K562 (cell line): ENCODE data around the gene DNAJB12. TPM values are rescaled to one million over a fixed set of nuclear protein-coding genes. Genes with fewer than 3 reads are reported as not detected.

Experiments
- ARID3A ChIP-seq: IDR thresholded peaks from 2 replicates; pipeline ENCODE4 v1.6.1; 2012; ENCODE audit warnings: low read depth, low read length, improper control_type of control experiment, borderline replicate concordance
- CBX3 ChIP-seq, 2 experiments: IDR thresholded peaks; 1 replicate in 1 of 2; 2 replicates in 1 of 2; pipeline ENCODE4 v1.6.1; 2012; ENCODE audit warnings: inconsistent platforms in 2 of 2, low read length in 2 of 2, borderline replicate concordance in 1 of 2, control low read depth in 1 of 2
- CBX5 ChIP-seq: IDR thresholded peaks from 2 replicates; pipeline ENCODE4 v1.6.1; 2014; ENCODE audit warnings: low read depth, borderline replicate concordance
- ELF1 ChIP-seq: fragments of 200-800 bp; sonication (Bioruptor generic); IDR thresholded peaks from 2 replicates; pipeline ENCODE4 v1.6.1; 2016; ENCODE audit warnings: missing genetic modification characterization, missing compliant biosample characterization
- GTF2F1 ChIP-seq: IDR thresholded peaks from 2 replicates; pipeline ENCODE4 v1.6.1; 2011; ENCODE audit warnings: low read depth, low read length, improper control_type of control experiment
- HDGF ChIP-seq: fragments of 450-650 bp; IDR thresholded peaks from 2 replicates; pipeline ENCODE4 v1.6.1; 2016
- HLTF ChIP-seq: fragments of 450-650 bp; IDR thresholded peaks from 2 replicates; pipeline ENCODE4 v1.6.1; 2016
- HNRNPUL1 ChIP-seq: fragments of 200-400 bp; formaldehyde crosslinking; IDR thresholded peaks from 2 replicates; pipeline ENCODE4 v1.6.1; 2017; ENCODE audit warnings: low read length
- KAT8 ChIP-seq: fragments of 450-650 bp; IDR thresholded peaks from 2 replicates; pipeline ENCODE4 v1.6.1; 2016; ENCODE audit warnings: low read depth, mild to moderate bottlenecking
- MAZ ChIP-seq, 2 experiments: fragments of 450-650 bp in 1 of 2; sonication (generic) in 1 of 2; formaldehyde crosslinking; IDR thresholded peaks in 1 of 2; conservative IDR thresholded peaks in 1 of 2; 2 replicates each; pipeline versions ENCODE4 v1.4.0 to v1.5.0; 2020; ENCODE audit warnings: mild to moderate bottlenecking in 1 of 2, missing genetic modification reagents in 1 of 2
- MTF1 ChIP-seq: fragments of 250-450 bp; sonication (Bioruptor Pico); IDR thresholded peaks from 2 replicates; pipeline ENCODE4 v1.9.0; 2021; ENCODE audit warnings: moderate library complexity, mild to moderate bottlenecking, inconsistent platforms, borderline replicate concordance
- NFIX ChIP-seq: fragments of 250-450 bp; sonication (Bioruptor Pico); IDR thresholded peaks from 2 replicates; pipeline ENCODE4 v1.4.0; 2020; ENCODE audit warnings: low read depth, mild to moderate bottlenecking, moderate library complexity
- POLR2AphosphoS2 ChIP-seq: IDR thresholded peaks from 2 replicates; pipeline ENCODE4 v1.6.1; 2012; ENCODE audit warnings: low read length, improper control_type of control experiment
- POLR2AphosphoS5 ChIP-seq: IDR thresholded peaks from 2 replicates; pipeline ENCODE4 v1.6.1; 2011; ENCODE audit warnings: mild to moderate bottlenecking, low read depth, low read length, moderate library complexity; ENCODE audit not compliant: control insufficient read depth, insufficient read depth
- PTBP1 ChIP-seq: fragments of 200-400 bp; formaldehyde crosslinking; IDR thresholded peaks from 2 replicates; pipeline ENCODE4 v1.6.1; 2017; ENCODE audit warnings: low read depth, low read length
- SMARCA4 ChIP-seq: fragments of 450-650 bp; IDR thresholded peaks from 2 replicates; pipeline ENCODE4 v1.6.1; 2016
- STAG1 ChIP-seq: sonication (generic); formaldehyde crosslinking; IDR thresholded peaks from 2 replicates; pipeline ENCODE4 v1.5.0; 2020; ENCODE audit warnings: missing genetic modification reagents, borderline replicate concordance
- TEAD4 ChIP-seq, 2 experiments: sonication (generic) in 1 of 2; formaldehyde crosslinking in 1 of 2; IDR thresholded peaks; 2 replicates each; pipeline versions ENCODE4 v1.6.1 to v1.8.0; 2012 to 2022; ENCODE audit warnings: borderline replicate concordance in 1 of 2, inconsistent platforms in 1 of 2, low read length in 1 of 2, mild to moderate bottlenecking in 1 of 2, missing genetic modification reagents in 1 of 2
- ZBTB33 ChIP-seq: sonication (generic); formaldehyde crosslinking; IDR thresholded peaks from 2 replicates; pipeline ENCODE4 v1.8.1; 2023; ENCODE audit warnings: mild to moderate bottlenecking, missing genetic modification reagents
- ZNF124 ChIP-seq: sonication (generic); formaldehyde crosslinking; IDR thresholded peaks from 2 replicates; pipeline ENCODE4 v1.8.1; 2022; ENCODE audit warnings: missing genetic modification reagents
- ZNF263 ChIP-seq: sonication (generic); formaldehyde crosslinking; IDR thresholded peaks from 2 replicates; pipeline ENCODE4 v1.8.0; 2022; ENCODE audit warnings: mild to moderate bottlenecking, missing genetic modification reagents, borderline replicate concordance
- ZNF518B ChIP-seq: fragments of 250-450 bp; sonication (Bioruptor Pico); IDR thresholded peaks from 2 replicates; pipeline ENCODE4 v1.5.0; 2021; ENCODE audit warnings: mild to moderate bottlenecking, moderate library complexity
- polyA plus RNA-seq, 8 experiments: library from polyadenylated mRNA; depleted of rRNA in 4 of 8; stranded (reverse) in 5 of 8; unstranded in 3 of 8; fragments of >200 nt; fragmentation: Nextera tagmentation in 2 of 8; fragmentation: Illumina TruSeq in 1 of 8; extraction: Ambion mirVana in 2 of 8; extraction: Trizol in 1 of 8; gene quantifications; 2 replicates each; pipeline versions ENCODE4 v1.2.1 to v1.2.3, GENCODE V29; 2011 to 2014; ENCODE audit warnings: inconsistent platforms in 1 of 8, missing spikeins in 1 of 8
- total RNA-seq, 7 experiments: library from RNA; depleted of rRNA in 6 of 7; stranded (reverse); fragments of >200 nt in 6 of 7; fragmentation: Illumina TruSeq in 2 of 7; extraction: Trizol in 2 of 7; gene quantifications; 2 replicates each; pipeline versions ENCODE4 v1.2.1 to v1.2.3, GENCODE V29; 2011 to 2021; ENCODE audit warnings: low replicate concordance in 1 of 7

DNAJB12 gene
- total and polyA plus RNA-seq, 9 of the 15 experiments (the other 6 are each of a cell fraction or from before 2014, with no cell fraction given): 3.5 to 31.5 (median 20.3) TPM

GRCh38 chr10:72364239-72364777, 9.6 kb upstream of the DNAJB12 start (continued):
- TF ChIP-seq STAG1 (CRISPR knock-in tag) (peak; percentile 100), MAZ (CRISPR knock-in tag; conservative IDR thresholded peaks at IDR 0.05 in 1 of 2, IDR thresholded peaks at IDR 0.05 in 1 of 2) (peak; percentile 52 to 53; a peak in 2 of 4 replicates), KAT8 (no peak), POLR2AphosphoS5 (peak; percentile 71; the same call in 1 of the 2 replicates), POLR2AphosphoS2 (peak; percentile 81; the same call in 1 of the 2 replicates), HDGF (peak; percentile 63), CBX5 (0 out of 2 replicates have a peak, but pooled peaks have one; percentile 4), ZNF124 (CRISPR knock-in tag) (no peak), ZBTB33 (CRISPR knock-in tag) (peak; percentile 61; the same call in 1 of the 2 replicates), NFIX (CRISPR knock-in tag) (peak; percentile 93), HNRNPUL1 (no peak), ARID3A (peak; percentile 21; the same call in 1 of the 2 replicates), CBX3 (IDR thresholded peaks at IDR 0.05; ENCODE audit: borderline replicate concordance in 1 of 2, low read length in 2 of 2) (peak in 1 of 2 experiments; percentile 54; a peak in 1 of 3 replicates), PTBP1 (0 out of 2 replicates have a peak, but pooled peaks have one; percentile 27), MTF1 (CRISPR knock-in tag) (no peak), ELF1 (tag) (peak; percentile 65), HLTF (peak; percentile 68; the same call in 1 of the 2 replicates), ZNF518B (CRISPR knock-in tag) (no peak), ZNF263 (CRISPR knock-in tag) (peak; percentile 51; the same call in 1 of the 2 replicates), GTF2F1 (peak; percentile 42; the same call in 1 of the 2 replicates), TEAD4 (IDR thresholded peaks at IDR 0.05; ENCODE audit: low read length) (peak; percentile 41; the same call in 1 of the 2 replicates), TEAD4 (CRISPR knock-in tag; IDR thresholded peaks at IDR 0.05; ENCODE audit: borderline replicate concordance) (no peak), SMARCA4 (0 out of 2 replicates have a peak, but pooled peaks have one; percentile 11)
